DND-41 (cell line): Measurements from ENCODE around the gene DTX1.

ENCODE experiments used
- ATAC-seq: fragments of 200-7000 bp; cut with Tn5 transposase; 3 replicates; pipeline ENCODE4 v1.9.1; 2021; ENCODE audit warnings: low read depth; ENCODE audit not compliant: insufficient read depth
- DNase-seq: peaks from one replicate; pipeline ENCODE4 v3.0.0-alpha.2; 2020
- H2AFZ ChIP-seq: 2 replicates; pipeline ENCODE4 v1.6.0; 2012; ENCODE audit warnings: low read depth, low read length
- H3K27ac ChIP-seq: 2 replicates; pipeline ENCODE4 v1.5.1; 2012; ENCODE audit warnings: low read length, inconsistent platforms
- H3K27me3 ChIP-seq: fragments of 200-600 bp; sonication (generic); 2 replicates; pipeline ENCODE4 v1.6.0; 2012; ENCODE audit warnings: low read length, mild to moderate bottlenecking, inconsistent platforms; ENCODE audit not compliant: insufficient read depth, poor library complexity
- H3K36me3 ChIP-seq: 2 replicates; pipeline ENCODE4 v1.5.1; 2012; ENCODE audit warnings: low read length, inconsistent platforms; ENCODE audit not compliant: insufficient read depth
- H3K4me1 ChIP-seq: 2 replicates; pipeline ENCODE4 v1.5.1; 2012; ENCODE audit warnings: mild to moderate bottlenecking, low read length; ENCODE audit not compliant: insufficient read depth
- H3K4me2 ChIP-seq: 2 replicates; pipeline ENCODE4 v1.6.0; 2012; ENCODE audit warnings: mild to moderate bottlenecking, moderate library complexity, low read length, inconsistent platforms; ENCODE audit not compliant: insufficient read depth
- H3K4me3 ChIP-seq, 2 experiments: fragments of 200-600 bp in 1 of 2; shearing (Covaris generic) in 1 of 2; 2 replicates each; pipeline ENCODE4 v1.5.1; 2012 to 2016; ENCODE audit warnings: inconsistent platforms in 2 of 2, low read length in 2 of 2, mild to moderate bottlenecking in 2 of 2, low read depth in 1 of 2, moderate library complexity in 1 of 2
- H3K79me2 ChIP-seq: 2 replicates; pipeline ENCODE4 v1.6.0; 2012; ENCODE audit warnings: low read length, inconsistent platforms; ENCODE audit not compliant: insufficient read depth
- H3K9ac ChIP-seq: 2 replicates; pipeline ENCODE4 v1.6.0; 2012; ENCODE audit warnings: low read depth, mild to moderate bottlenecking, inconsistent platforms, low read length, moderate library complexity
- H3K9me3 ChIP-seq: 2 replicates; pipeline ENCODE4 v1.5.1; 2012; ENCODE audit warnings: low read length, moderate library complexity, mild to moderate bottlenecking, inconsistent platforms; ENCODE audit not compliant: insufficient read depth, severe bottlenecking
- H4K20me1 ChIP-seq: 2 replicates; pipeline ENCODE4 v1.6.0; 2012; ENCODE audit warnings: low read length; ENCODE audit not compliant: insufficient read depth
- CTCF ChIP-seq: IDR thresholded peaks from 2 replicates; pipeline ENCODE4 v1.5.1; 2012; ENCODE audit warnings: borderline replicate concordance, low read length, moderate library complexity, mild to moderate bottlenecking; ENCODE audit not compliant: poor library complexity, severe bottlenecking; ENCODE audit errors: extremely low read depth
- EZH2 ChIP-seq: IDR thresholded peaks from 3 replicates; pipeline ENCODE4 v1.6.1; 2012; ENCODE audit warnings: borderline replicate concordance, low read depth, mild to moderate bottlenecking, moderate library complexity, low read length, inconsistent platforms; ENCODE audit not compliant: severe bottlenecking

The DTX1 gene

GRCh38 chr12:113056381-113056630, 224 bp upstream of the DTX1 start:
- peak overlapping the region; percentile 74 to 84 for H3K4me3 ChIP-seq
- 0 out of 3 replicates have a peak, but pooled peaks have one; percentile 0 for ATAC-seq
- H3K27ac ChIP-seq = peak overlapping the region; percentile 93
- peak overlapping the region; percentile 82 for H3K4me2 ChIP-seq
- peaks cover 86% of the 10 kb centered on the region for H3K4me1 ChIP-seq
- H3K9me3 ChIP-seq = no peaks in the 10 kb centered on the region
- H3K79me2 ChIP-seq = peaks cover 98% of the 10 kb centered on the region
- H3K9ac ChIP-seq = peak overlapping the region; percentile 86
- no peak for TF ChIP-seq CTCF
- H4K20me1 ChIP-seq = peaks cover 32% of the 10 kb centered on the region
- peak overlapping the region; percentile 71 for H2AFZ ChIP-seq
- H3K36me3 ChIP-seq = peaks cover 40% of the 10 kb centered on the region
- no peaks in the 10 kb centered on the region for H3K27me3 ChIP-seq
- no peak for DNase-seq

GRCh38 chr12:113057565-113058485, 1.3 kb downstream of the DTX1 start:
- Histone ChIP-seq H3K9ac (peak overlapping the region; percentile 86), H3K9me3 (no peaks in the 10 kb centered on the region), H4K20me1 (peaks cover 46% of the 10 kb centered on the region), H3K79me2 (peaks cover 99% of the 10 kb centered on the region), H3K4me2 (peak overlapping the region; percentile 82), H3K4me3 (peak overlapping the region; percentile 74 to 84), H2AFZ (peak overlapping the region; percentile 14; the same call in 1 of the 2 replicates), H3K27ac (peak overlapping the region; percentile 93), H3K27me3 (no peaks in the 10 kb centered on the region), H3K4me1 (peaks cover 86% of the 10 kb centered on the region), H3K36me3 (peaks cover 55% of the 10 kb centered on the region)
- peak; percentile 15 for ATAC-seq
- TF ChIP-seq CTCF = no peak
- no peak for TF ChIP-seq EZH2
- peak; percentile 62 for DNase-seq

GRCh38 chr12:113058553-113058952, 2.0 kb downstream of the DTX1 start:
- H3K27me3 ChIP-seq = no peaks in the 10 kb centered on the region
- peak overlapping the region; percentile 82 for H3K4me2 ChIP-seq
- H3K36me3 ChIP-seq = peaks cover 62% of the 10 kb centered on the region
- H3K79me2 ChIP-seq = peaks cover 100% of the 10 kb centered on the region
- no peak for DNase-seq
- H3K4me1 ChIP-seq = peaks cover 86% of the 10 kb centered on the region
- TF ChIP-seq CTCF = no peak
- TF ChIP-seq EZH2 = no peak
- H2AFZ ChIP-seq = no peak overlapping the region
- peaks cover 53% of the 10 kb centered on the region for H4K20me1 ChIP-seq
- no peaks in the 10 kb centered on the region for H3K9me3 ChIP-seq
- no peak for ATAC-seq
- H3K27ac ChIP-seq = peak overlapping the region; percentile 93
- peak overlapping the region; percentile 74 to 84 for H3K4me3 ChIP-seq
- peak overlapping the region; percentile 86 for H3K9ac ChIP-seq
